Hepatic stellate cell (primary cell): ENCODE measurements around the gene FKBP5.
"Not testable (repeated sequence)": the region's sequence is repeated elsewhere in the genome, so short reads cannot be mapped to it uniquely, and the experiment has no call there.

Experiments used
- DNase-seq: peaks from one replicate; pipeline ENCODE4 v3.0.0; 2011; ENCODE audit warnings: low spot score

FKBP5 gene

GRCh38 chr6:35723587-35723986, 34.9 kb upstream of the FKBP5 start:
- no peak for DNase-seq

GRCh38 chr6:35722121-35722761, 33.5 kb upstream of the FKBP5 start:
- no peak for DNase-seq

- peak; percentile 63 for DNase-seq
Observed at GRCh38 chr6:35719830-35720733, 31.4 kb upstream of the FKBP5 start.

GRCh38 chr6:35719404-35719829, 30.7 kb upstream of the FKBP5 start:
- DNase-seq: no peak

- no peak for DNase-seq
Observed at GRCh38 chr6:35718911-35719381, 30.2 kb upstream of the FKBP5 start.

- DNase-seq: no peak
Observed at GRCh38 chr6:35718375-35718736, 29.6 kb upstream of the FKBP5 start.

GRCh38 chr6:35717449-35718374, 29.0 kb upstream of the FKBP5 start:
- no peak for DNase-seq

GRCh38 chr6:35716798-35717197, 28.1 kb upstream of the FKBP5 start:
- DNase-seq: no peak

- no peak for DNase-seq
Observed at GRCh38 chr6:35713006-35713767, 24.5 kb upstream of the FKBP5 start.

- no peak for DNase-seq
Observed at GRCh38 chr6:35711731-35712130, 23.0 kb upstream of the FKBP5 start.

GRCh38 chr6:35710241-35710847, 21.6 kb upstream of the FKBP5 start:
- no peak for DNase-seq

GRCh38 chr6:35708585-35708984, 19.9 kb upstream of the FKBP5 start:
- no peak for DNase-seq

GRCh38 chr6:35707714-35708407, 19.1 kb upstream of the FKBP5 start:
- no peak for DNase-seq

- no peak for DNase-seq
Observed at GRCh38 chr6:35706468-35706867, 17.8 kb upstream of the FKBP5 start.

- DNase-seq: no peak
Observed at GRCh38 chr6:35703554-35703953, 14.8 kb upstream of the FKBP5 start.

GRCh38 chr6:35698858-35699257, 10.1 kb upstream of the FKBP5 start:
- no peak for DNase-seq

- not testable (repeated sequence) for DNase-seq
Observed at GRCh38 chr6:35698430-35698829, 9.7 kb upstream of the FKBP5 start.

- peak; percentile 32 for DNase-seq
Observed at GRCh38 chr6:35694462-35694861, 5.7 kb upstream of the FKBP5 start.

GRCh38 chr6:35691027-35691824, 2.5 kb upstream of the FKBP5 start:
- peak; percentile 15 for DNase-seq

- no peak for DNase-seq
Observed at GRCh38 chr6:35690484-35690883, 1.8 kb upstream of the FKBP5 start.
